Measurements from ENCODE around the gene TMIGD3.

TMIGD3 gene

DNA sequence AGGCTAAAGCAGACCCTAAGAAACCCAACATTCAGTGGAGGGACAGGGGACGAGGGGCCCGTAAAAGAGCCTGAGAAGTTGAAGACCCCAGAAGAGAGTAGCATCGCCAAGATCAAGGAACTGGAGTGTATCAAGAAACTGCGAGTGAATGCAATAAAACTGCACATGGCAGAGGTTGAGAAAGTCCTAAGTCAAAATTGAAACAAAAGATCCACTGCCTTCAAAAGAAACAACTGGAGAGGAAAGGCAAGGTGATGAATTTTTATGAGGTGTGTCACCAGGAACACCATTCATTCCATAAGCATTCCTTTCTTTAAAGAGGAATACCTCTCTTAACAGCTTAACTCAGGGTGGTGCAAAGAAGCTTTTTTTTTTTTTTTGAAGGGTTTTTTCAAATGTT lies 38.3 kb upstream of the TMIGD3 start:
- POLR2A ChIA-PET: no interaction called here
- no peak overlapping the region for H3K4me3 ChIP-seq (ENCODE audit: low read depth, low read length)
- no peak overlapping the region for H3K27ac ChIP-seq (ENCODE audit: extremely low read depth, low read depth, low read length)
- H3K36me3 ChIP-seq (ENCODE audit: control insufficient read depth in 2 of 2, insufficient read depth in 1 of 2, low read length in 2 of 2): no peaks in the 10 kb centered on the region
- no peaks in the 10 kb centered on the region for H3K9me3 ChIP-seq (ENCODE audit: control insufficient read depth, insufficient read depth, low read depth, low read length)
- no peak for TF ChIP-seq SCRT1 (tag by site-specific recombination; IDR thresholded peaks at IDR 0.05; ENCODE audit: borderline replicate concordance)
- TF ChIP-seq, protein P1, sequence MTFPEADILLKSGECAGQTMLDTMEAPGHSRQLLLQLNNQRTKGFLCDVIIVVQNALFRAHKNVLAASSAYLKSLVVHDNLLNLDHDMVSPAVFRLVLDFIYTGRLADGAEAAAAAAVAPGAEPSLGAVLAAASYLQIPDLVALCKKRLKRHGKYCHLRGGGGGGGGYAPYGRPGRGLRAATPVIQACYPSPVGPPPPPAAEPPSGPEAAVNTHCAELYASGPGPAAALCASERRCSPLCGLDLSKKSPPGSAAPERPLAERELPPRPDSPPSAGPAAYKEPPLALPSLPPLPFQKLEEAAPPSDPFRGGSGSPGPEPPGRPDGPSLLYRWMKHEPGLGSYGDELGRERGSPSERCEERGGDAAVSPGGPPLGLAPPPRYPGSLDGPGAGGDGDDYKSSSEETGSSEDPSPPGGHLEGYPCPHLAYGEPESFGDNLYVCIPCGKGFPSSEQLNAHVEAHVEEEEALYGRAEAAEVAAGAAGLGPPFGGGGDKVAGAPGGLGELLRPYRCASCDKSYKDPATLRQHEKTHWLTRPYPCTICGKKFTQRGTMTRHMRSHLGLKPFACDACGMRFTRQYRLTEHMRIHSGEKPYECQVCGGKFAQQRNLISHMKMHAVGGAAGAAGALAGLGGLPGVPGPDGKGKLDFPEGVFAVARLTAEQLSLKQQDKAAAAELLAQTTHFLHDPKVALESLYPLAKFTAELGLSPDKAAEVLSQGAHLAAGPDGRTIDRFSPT (tag by site-specific recombination; IDR thresholded peaks at IDR 0.05): no peak
- TF ChIP-seq ZNF843 (tag by site-specific recombination; IDR thresholded peaks at IDR 0.05): no peak
- no peak for TF ChIP-seq ZNF426 (tag by site-specific recombination; IDR thresholded peaks at IDR 0.05)
- no peak for TF ChIP-seq ZNF830 (tag by site-specific recombination; IDR thresholded peaks at IDR 0.05; ENCODE audit: low read depth)
- TF ChIP-seq ZNF211 (tag by site-specific recombination; IDR thresholded peaks at IDR 0.05; ENCODE audit: low read depth): no peak
- TF ChIP-seq, protein P2, sequence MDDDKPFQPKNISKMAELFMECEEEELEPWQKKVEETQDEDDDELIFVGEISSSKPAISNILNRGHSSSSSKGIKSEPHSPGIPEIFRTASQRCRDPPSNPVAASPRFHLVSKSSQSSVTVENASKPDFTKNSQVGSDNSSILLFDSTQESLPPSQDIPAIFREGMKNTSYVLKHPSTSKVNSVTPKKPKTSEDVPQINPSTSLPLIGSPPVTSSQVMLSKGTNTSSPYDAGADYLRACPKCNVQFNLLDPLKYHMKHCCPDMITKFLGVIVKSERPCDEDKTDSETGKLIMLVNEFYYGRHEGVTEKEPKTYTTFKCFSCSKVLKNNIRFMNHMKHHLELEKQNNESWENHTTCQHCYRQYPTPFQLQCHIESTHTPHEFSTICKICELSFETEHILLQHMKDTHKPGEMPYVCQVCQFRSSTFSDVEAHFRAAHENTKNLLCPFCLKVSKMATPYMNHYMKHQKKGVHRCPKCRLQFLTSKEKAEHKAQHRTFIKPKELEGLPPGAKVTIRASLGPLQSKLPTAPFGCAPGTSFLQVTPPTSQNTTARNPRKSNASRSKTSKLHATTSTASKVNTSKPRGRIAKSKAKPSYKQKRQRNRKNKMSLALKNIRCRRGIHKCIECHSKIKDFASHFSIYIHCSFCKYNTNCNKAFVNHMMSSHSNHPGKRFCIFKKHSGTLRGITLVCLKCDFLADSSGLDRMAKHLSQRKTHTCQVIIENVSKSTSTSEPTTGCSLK (tag by site-specific recombination; IDR thresholded peaks at IDR 0.05): no peak
- CTCF ChIA-PET: interaction anchor here (0.6 kb wide), 1 partner anchor 173 kb away, joined by 4 read pairs; no protein-coding TSS in a partner anchor
- no peaks in the 10 kb centered on the region for H3K4me1 ChIP-seq (ENCODE audit: control insufficient read depth, insufficient read depth, low read length)

DNA sequence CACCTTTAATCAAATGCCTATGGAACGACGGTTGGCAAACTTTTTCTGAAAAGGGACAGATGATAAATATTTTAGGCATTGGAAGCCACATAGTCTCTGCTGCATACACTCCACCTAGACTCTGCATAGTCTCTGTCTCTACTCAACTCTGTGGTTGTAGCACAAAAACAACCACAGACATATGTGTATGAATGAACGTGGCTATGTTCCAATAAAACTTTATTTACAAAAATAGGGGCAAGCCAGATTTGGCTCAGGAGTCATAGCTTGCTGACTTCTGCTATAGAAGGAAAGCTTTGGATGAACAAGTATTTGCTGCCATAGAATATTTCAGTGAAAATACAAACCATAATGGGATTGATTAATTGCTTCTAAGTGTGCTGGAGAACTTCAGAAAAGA lies 37.5 kb upstream of the TMIGD3 start:
- Histone ChIP-seq H3K4me1 (ENCODE audit: control insufficient read depth, insufficient read depth, low read length) (no peaks in the 10 kb centered on the region), H3K9me3 (ENCODE audit: control insufficient read depth, insufficient read depth, low read depth, low read length) (no peaks in the 10 kb centered on the region), H3K36me3 (ENCODE audit: control insufficient read depth in 2 of 2, insufficient read depth in 1 of 2, low read length in 2 of 2) (no peaks in the 10 kb centered on the region), H3K4me3 (ENCODE audit: low read depth, low read length) (no peak overlapping the region), H3K27ac (ENCODE audit: extremely low read depth, low read depth, low read length) (no peak overlapping the region)
- ChIA-PET POLR2A (no interaction called here), CTCF (interaction anchor here (0.6 kb wide), 1 partner anchor 215 kb away, joined by 4 read pairs; no protein-coding TSS in a partner anchor)
- no peak for TF ChIP-seq GLI4 (tag by site-specific recombination; IDR thresholded peaks at IDR 0.05)

DNA sequence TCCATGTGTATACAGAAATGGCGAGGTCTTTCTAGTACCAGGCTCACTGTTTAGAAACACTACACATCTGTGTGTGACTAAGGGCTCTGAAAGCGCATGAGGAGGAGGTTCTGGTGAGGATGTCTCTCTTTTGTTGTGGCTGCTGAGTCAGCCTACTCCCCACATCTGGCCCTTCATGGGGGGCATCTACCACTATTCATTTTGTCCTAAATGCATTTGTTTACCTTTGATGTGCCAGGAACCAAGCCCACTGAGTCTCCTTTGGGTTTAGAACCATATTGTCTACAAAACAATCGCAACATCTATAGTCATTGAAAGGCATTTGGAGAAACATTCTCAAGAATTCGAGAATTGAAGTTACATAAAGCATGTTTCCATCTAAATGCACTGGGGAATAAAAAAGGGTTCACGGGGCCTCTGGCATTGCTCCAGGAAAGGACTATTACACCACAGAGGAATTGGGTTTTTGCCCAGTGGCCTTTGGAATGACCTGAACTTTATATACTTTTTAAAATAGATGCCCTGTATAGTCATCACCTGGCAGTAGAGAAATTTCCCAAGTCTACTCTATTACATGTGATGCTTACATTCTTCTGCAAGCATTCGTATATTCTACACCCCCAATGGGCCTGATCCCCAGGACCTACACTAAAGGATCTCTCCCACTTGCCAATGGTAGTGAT lies 35.1 kb upstream of the TMIGD3 start:
- TF ChIP-seq ZNF155 (tag by site-specific recombination; IDR thresholded peaks at IDR 0.05): no peak
- TF ChIP-seq SP2 (tag by site-specific recombination; IDR thresholded peaks at IDR 0.05): no peak
- CTCF ChIA-PET: interaction anchor here (0.8 kb wide), 1 partner anchor 178 kb away, joined by 3 read pairs; no protein-coding TSS in a partner anchor
- Histone ChIP-seq H3K27ac (ENCODE audit: extremely low read depth, low read depth, low read length) (no peak overlapping the region), H3K9me3 (ENCODE audit: control insufficient read depth, insufficient read depth, low read depth, low read length) (no peaks in the 10 kb centered on the region), H3K4me1 (ENCODE audit: control insufficient read depth, insufficient read depth, low read length) (no peaks in the 10 kb centered on the region), H3K36me3 (ENCODE audit: control insufficient read depth in 2 of 2, insufficient read depth in 1 of 2, low read length in 2 of 2) (no peaks in the 10 kb centered on the region), H3K4me3 (ENCODE audit: low read depth, low read length) (no peak overlapping the region)
- POLR2A ChIA-PET: no interaction called here

DNA sequence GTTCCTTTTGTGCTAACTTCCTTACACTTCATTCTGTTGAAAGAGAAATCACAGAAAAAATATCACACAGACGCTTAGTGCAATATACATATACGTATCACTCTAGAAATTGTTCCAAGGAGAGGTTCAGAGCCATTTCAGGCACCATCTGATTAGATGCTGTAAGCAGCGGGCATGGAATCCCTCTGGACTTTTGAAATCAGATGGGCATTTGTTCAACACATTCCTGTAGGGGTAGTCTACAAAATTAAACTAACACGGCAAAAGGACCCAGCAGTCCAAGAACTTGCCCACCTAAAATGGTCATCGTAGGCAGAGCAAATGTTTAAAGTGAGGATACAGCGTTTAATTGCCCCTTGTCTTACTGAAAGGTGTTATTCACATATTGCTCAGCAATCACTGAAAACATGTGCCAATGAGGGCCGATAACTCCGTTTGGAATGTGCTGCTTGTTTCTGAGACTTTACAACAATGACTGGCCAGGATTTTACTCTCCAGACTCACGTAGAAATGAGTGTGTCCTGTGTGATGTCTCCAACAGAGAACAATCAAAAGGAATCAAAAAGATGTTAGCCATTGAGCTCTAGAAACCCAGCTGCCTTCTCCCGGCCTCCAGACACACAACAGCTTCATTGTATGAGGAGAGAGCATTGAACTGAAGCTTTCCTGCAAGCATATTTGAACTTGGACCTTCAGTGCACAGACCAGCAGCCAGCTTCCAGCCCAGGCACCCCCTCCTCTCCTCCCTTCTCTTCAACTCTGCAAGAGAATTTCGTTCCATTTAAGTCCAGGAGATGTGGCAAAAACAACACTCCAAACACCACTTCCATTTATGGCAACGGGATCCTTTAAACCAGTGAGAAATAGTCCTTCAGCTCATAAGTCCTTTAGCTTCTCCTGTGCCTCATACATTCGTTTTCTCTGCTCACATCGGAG lies 32.1 kb upstream of the TMIGD3 start:
- TF ChIP-seq ZNF624 (tag by site-specific recombination; IDR thresholded peaks at IDR 0.05): no peak
- no peak for TF ChIP-seq ZNF48 (tag by site-specific recombination; IDR thresholded peaks at IDR 0.05)
- no peak for TF ChIP-seq ZNF112 (tag by site-specific recombination; IDR thresholded peaks at IDR 0.05)
- TF ChIP-seq, protein P3, sequence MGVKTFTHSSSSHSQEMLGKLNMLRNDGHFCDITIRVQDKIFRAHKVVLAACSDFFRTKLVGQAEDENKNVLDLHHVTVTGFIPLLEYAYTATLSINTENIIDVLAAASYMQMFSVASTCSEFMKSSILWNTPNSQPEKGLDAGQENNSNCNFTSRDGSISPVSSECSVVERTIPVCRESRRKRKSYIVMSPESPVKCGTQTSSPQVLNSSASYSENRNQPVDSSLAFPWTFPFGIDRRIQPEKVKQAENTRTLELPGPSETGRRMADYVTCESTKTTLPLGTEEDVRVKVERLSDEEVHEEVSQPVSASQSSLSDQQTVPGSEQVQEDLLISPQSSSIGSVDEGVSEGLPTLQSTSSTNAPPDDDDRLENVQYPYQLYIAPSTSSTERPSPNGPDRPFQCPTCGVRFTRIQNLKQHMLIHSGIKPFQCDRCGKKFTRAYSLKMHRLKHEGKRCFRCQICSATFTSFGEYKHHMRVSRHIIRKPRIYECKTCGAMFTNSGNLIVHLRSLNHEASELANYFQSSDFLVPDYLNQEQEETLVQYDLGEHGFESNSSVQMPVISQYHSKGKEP (tag by site-specific recombination; IDR thresholded peaks at IDR 0.05): no peak
- TF ChIP-seq, protein P1 (tag by site-specific recombination; IDR thresholded peaks at IDR 0.05): no peak
- no peak for TF ChIP-seq GLIS1 (tag by site-specific recombination; IDR thresholded peaks at IDR 0.05)
- TF ChIP-seq ZFHX2 (tag by site-specific recombination; conservative IDR thresholded peaks at IDR 0.05): no peak
- TF ChIP-seq ZNF335 (tag by site-specific recombination; conservative IDR thresholded peaks at IDR 0.05): no peak
- POLR2A ChIA-PET: no interaction called here
- CTCF ChIA-PET: interaction anchor here (0.6 to 1.7 kb wide), 2 partner anchors 27 to 338 kb away, joined by 4 to 8 read pairs; no protein-coding TSS in a partner anchor

More for the DNA sequence above, 32.1 kb upstream of the TMIGD3 start:
- Histone ChIP-seq H3K4me1 (ENCODE audit: control insufficient read depth, insufficient read depth, low read length) (no peaks in the 10 kb centered on the region), H3K36me3 (ENCODE audit: control insufficient read depth in 2 of 2, insufficient read depth in 1 of 2, low read length in 2 of 2) (no peaks in the 10 kb centered on the region), H3K9me3 (ENCODE audit: control insufficient read depth, insufficient read depth, low read depth, low read length) (no peaks in the 10 kb centered on the region), H3K27ac (ENCODE audit: extremely low read depth, low read depth, low read length) (no peak overlapping the region), H3K4me3 (ENCODE audit: low read depth, low read length) (no peak overlapping the region)

Measured in HEK293 (cell line).